ENCODE measurements around the gene PLEKHG1.

The PLEKHG1 gene

DNA sequence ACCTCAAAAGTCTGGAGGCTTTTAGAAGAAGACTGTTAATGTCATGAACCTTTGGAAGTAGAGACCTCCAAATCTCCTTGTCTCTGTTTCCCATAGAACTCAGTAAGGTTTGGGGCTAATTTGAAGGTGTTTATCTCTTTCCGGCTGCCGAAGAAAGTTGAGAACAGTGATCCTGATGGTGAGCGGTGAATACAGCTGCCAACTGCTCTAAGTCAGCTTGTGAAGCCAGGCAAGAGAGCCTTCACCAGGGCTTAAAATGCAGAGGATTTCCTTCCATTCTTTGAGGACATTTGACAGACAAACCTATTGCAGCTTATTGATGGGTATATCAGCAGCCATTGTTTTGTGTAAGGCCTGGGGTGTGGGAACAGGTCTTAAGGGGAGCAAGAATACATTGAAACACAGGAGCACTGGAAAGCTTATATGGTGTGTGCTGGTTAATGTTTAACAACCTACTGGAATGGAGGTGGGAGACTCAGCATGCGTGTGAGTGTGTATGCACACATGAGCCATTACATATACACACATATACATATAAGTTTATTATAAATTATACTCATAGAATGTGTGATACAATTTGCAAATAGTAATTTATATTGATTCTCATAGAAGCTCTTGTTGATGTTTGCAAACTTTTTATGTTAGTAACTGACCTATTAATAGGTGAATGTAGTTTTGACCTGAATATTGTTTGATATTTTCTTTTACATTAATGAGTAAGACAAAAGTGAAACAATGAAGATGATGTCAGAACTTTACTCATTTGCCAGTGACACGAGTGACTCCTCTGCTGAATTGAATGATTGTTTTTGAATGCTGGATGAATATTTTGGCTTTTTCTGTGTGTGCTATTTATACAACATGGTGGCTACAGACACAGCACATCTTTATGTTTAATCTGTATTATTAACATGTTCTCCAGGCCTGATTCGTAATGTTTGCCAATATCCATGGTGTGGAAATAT lies 18.1 kb downstream of the PLEKHG1 start:
- DNase-seq (ENCODE audit: low read depth in 3 of 3, low spot score in 1 of 3) = no peak

DNA sequence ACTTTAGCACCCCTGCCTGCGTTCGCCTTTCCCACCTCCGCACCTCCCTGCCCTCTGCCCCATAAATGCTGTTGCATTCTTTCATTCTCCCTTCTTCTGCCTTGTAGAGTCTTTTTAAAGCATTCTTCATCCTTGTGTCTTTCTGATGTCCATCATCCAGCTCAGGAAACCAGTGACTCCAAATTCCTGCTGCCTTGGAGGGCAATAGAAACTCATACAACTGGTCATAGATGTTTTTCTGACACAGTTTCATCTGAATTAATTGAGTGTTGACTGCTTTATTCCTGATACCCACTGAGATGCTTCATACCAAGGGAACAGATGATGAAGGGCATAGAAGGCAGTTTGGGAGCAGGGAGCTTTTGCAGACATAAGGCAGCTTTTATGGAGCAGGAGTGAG lies 19.6 kb downstream of the PLEKHG1 start:
- no peak for DNase-seq (ENCODE audit: low read depth in 3 of 3, low spot score in 1 of 3)

DNA sequence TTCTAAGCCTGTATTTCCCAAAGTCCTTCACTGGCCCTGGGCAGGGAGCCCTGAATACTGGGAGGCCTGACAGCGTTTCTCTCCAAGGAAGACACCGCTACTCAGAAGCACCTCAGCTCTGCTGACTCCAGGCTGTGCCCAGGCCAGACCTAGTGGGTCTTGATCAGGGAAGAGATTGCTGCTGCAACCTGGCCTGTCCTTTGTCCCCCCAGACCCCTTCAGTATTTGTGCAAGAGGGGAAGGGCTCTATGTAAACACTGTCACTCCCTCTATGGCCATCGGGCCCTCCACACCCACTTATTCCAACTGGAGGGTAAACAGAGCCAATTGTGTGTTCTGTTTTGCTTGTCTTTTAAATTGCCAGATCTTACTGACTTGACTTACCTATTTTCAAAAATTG lies 20.6 kb downstream of the PLEKHG1 start:
- DNase-seq (ENCODE audit: low read depth in 3 of 3, low spot score in 1 of 3) = no peak

DNA sequence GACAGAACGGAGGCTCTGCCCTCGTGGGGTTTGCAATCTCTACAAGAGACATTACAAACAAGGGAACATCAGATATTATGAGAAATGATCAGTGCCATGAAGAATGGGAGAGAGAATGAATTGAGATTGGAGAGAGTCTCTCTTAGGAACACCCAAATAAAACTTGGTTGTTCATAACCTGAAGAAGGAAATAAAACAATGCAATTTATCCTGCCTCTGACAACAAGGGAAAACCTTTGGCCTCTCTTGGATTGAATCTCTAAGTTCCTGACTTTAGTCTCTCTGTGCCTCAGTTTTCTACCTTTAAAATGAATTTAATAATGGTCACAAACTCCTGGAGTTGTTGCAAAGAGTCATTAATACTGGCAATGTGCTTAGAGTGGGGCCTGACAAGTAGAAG lies 21.1 kb downstream of the PLEKHG1 start:
- no peak for DNase-seq (ENCODE audit: low read depth in 3 of 3, low spot score in 1 of 3)

DNA sequence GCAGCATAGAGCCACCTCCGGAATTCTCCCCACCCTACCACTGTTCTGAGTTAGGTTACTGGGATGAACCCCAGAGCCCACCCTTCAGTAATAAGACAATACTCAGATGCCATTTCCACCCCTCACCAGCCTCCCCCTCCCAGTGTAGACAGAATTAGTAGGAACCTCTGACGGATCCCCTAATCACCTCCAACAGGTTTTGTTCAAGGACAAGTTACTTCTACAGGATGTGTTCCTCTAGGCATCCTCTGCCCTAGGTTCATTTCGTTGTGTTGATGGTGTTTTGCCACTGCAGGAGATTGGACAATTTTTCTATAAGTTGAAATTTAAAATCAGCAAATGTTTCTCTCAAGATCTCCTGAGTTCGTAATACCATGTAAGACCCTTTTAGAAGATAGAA lies 22.8 kb downstream of the PLEKHG1 start:
- no peak for DNase-seq (ENCODE audit: low read depth in 3 of 3, low spot score in 1 of 3)

DNA sequence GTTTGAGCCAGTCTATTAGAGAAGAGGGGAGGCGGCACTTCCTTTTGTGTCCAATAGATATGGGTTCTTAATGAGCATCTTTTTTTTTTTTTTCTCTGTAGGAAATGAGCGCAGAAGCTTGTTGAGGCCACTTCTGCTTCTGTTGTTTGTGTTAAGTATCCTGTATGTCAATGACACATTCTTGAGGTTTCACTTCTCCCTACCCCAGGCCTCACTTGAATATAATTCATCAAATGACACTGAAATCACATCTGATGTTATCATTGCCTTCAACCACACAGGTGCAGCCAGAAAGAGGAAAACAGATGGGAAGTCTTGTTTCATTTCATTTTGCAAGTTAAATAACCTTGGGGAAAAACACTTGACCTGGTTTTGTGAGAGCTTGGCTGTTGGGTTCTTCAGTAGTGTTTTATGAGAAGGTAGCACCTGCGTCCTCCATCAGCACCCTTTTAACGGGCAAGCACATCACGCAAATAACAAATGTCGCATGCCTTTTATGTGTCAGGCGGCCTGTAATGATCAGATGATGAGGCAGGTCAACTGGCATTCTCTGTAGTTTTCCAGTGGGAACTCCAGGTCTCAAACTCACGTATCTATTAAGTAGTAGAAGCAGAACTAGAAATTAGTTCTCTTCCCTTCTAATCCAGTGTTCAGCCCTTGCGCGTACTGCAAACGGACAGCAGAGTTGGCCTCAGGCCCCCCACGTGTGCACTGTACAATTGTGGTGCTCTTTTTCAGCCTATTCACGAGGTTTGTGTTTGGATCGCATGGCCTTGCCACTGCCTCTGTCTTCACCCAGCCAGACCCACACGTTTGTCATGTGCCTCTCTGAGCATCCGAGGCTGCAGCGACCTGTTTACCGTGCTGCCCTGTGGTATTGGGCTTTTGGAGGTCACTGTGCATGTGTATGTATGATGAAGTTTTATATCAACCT lies 23.5 kb downstream of the PLEKHG1 start:
- DNase-seq (ENCODE audit: low read depth in 3 of 3, low spot score in 1 of 3) = no peak

DNA sequence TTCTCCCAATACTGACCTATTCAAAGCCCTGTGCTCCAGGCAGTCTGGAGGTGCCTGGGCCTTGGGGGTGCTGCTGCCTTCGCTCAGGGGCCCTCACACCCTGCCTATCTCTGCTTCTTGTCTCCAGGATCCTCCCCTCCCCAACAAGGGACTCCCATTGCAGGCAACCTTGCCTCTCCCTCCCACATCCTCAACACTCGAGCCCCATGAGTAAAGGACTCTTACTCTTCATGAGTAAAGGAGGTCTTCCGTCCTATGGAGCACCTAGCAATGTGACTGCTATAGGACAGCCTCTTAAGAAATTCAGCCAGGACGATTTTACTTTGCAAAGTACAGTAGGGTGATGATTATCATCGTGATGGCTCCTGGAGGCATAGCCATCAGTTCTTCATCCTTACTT lies 24.5 kb downstream of the PLEKHG1 start:
- no peak for DNase-seq (ENCODE audit: low read depth in 3 of 3, low spot score in 1 of 3)

DNA sequence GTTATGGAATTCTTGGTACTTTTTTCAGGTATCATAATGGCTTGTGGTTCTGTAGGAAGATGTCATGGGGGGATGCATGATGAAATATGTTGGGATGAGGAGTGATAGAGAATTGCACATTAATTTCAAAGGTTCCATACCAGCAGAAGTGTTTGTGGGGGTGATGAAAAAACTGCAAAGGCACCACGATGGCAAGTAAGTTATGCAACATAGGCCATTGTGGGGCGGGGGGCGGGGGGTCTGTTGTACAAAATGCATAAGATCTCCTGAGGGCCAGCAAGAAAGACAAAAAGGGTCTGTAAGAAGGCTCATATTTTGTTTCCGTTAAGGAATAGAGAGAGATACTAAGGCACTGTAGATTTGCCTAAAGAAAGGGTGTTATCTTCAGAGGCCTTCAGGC lies 26.2 kb downstream of the PLEKHG1 start:
- DNase-seq (ENCODE audit: low read depth in 3 of 3, low spot score in 1 of 3) = no peak

DNA sequence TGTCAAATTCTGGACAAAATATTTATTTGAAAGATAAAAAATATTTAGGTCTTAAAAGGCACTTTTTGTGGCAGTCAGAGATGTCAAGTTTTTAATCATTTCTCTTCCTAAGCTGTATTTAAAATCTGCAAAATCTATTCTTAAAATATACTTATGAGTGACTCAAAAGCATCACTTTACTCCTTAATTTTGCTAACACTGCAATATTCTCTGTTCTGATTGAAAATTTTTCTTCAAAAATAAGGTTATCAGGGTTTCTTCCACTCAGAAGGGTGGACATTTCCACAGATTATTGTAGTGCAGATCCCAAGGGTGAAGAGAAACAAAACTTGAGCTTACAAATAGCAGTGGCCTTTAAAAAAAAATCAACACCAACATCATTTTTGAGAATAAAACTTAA lies 27.5 kb downstream of the PLEKHG1 start:
- no peak for DNase-seq (ENCODE audit: low read depth in 3 of 3, low spot score in 1 of 3)

DNA sequence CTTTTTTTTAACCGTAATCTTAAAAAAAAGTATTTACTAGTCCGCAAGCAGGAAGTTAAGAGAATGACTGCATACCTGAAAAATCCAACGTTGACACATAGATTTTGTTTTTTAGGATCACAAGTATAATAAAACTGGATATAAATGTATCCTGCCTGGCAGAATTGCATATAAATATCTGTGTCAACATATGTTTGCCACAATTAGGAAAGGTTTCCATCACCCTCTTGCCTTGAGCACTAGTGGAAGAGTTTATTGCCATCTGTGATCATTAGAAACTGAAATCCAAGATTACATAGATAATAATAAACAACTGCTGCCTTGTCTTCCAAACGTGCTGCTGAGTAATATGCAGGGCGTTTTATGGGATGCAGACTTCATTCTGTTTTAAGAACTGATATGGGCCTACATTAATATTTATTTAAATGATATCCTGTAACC lies 27.9 kb downstream of the PLEKHG1 start:
- no peak for DNase-seq (ENCODE audit: low read depth in 3 of 3, low spot score in 1 of 3)

DNA sequence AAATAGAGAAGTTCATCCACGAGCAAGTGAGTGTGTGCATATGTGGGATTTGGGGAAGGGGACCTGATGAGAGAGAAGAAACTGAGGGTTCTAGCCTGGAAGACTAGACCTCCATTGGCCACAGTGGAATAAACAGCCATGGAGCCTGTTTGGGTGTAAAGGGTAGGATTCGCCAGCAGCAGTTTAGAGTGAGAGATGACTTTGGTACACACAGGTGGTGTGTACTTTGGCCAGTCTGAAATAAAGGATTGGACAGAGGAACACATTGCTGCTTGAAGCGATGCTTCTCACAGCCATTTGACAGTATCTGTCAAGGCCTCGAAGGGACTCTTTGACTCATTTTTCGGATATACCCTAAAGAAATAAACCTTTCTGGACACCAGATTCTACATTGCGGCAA lies 29.2 kb downstream of the PLEKHG1 start:
- no peak for DNase-seq (ENCODE audit: low read depth in 3 of 3, low spot score in 1 of 3)

DNA sequence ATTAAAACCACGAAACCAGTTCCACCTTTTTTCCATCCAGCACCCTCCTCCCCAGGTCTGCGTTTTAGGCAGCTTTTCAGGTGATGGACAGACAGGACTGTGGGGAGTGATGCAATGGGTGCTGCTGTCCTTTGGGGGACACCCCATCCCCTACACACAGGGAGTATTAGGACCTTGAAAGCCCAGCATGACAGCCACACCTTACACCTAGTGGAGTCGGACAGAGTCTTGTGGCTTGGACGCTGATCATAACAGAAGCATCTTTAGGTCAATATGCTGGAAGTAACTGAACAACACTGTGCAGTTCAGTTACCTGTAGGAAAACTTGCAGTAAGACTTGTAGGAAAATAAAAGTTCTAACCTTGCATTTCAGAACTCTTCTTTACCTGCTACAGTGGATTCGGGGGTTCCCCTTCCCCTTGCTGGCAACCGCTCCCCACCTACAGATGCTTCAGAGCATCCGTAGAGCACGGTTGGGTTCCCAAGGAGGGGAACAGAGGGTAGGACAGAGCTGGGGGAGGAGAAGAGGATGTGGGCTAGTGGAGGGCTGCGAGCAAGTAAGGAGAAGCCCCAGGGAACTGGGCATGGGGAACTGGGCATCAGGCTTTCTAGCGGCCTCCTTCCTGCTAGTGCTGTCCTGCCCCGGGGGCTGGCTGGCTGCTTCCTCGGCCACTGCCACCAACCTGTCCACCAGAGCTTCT lies 31.7 kb downstream of the PLEKHG1 start:
- DNase-seq (ENCODE audit: low read depth in 3 of 3, low spot score in 1 of 3) = no peak

DNA sequence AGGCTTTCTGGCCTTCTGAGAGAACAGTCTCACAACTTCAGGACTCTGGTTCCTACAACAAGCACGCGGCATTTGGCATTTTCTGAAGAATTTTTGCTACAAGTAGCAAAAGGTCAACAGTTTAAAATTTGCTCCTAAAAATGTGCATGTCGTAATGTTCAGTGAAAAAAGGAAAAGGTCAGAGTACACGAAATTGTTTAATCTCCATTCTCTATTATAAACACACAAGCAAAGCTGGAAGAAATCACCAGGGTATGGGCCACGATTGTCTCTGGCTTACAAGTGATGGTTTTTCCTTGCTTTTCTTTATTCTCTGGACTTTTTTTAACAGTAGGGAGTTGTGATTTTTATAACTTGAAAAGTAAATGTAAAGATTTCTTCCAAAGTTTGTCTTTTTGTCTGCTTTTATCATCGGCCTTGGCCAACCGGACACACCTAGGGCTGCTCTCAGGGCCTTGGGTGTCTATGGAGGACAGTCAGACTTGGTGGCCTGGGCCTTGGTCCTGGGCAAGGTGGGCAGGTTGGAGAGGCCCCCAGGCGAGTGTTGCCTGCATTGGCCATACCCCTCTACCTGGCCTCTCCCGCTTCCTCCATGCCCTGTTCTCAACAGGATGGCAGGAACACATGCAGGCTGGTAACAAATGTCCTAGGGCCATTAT lies 32.4 kb downstream of the PLEKHG1 start:
- DNase-seq (ENCODE audit: low read depth in 3 of 3, low spot score in 1 of 3) = no peak

DNA sequence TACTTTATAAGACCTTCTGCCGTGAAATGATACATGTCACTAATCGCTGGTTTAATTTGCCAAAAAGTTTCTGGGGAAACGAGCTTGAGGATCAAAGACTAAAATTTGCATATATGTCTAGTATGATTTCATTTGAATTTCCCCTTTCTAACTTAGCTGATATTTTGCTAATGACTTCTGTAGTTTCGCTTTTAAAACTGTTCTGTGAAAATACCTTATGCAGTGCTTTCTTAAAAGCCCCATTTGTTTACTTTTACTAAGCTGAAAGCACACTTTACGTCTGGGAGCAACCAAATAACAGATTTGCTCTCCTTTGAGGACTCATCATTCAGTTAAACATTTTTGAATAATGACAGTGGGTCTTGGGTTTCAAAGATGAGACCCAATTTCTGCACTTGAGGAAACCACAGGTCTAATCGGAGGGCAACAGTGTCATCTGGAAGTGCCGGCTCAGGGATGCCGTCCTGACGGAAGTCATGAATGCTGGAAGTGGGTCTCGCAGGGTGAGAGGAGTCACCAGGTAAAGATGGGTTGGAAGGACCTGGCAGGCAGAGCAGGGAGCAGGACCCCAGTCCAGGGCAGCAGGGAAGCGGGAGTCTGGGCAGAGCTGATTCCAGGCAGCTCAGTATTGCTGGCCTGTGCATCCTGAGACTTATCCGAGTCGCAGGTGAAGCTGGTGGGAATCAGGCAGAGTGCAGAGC lies 33.2 kb downstream of the PLEKHG1 start:
- no peak for DNase-seq (ENCODE audit: low read depth in 3 of 3, low spot score in 1 of 3)

DNA sequence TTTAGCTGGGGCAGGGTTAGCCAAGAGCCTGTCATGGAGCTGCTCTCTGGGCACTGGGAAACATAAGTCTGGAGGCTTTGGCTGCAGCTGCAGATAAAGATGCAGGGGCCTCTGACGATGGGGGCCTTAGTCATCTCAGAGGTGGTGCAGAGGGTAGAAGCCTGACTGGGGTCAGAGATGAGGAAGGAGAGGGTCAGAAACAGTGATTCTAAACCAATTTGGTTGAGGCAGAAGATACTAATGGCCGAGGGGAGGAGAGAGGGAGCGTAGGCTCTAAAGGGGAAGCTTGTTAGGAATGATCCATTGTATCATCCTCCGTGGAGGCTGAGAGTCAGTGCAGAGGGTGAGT lies 33.8 kb downstream of the PLEKHG1 start:
- DNase-seq (ENCODE audit: low read depth in 3 of 3, low spot score in 1 of 3) = no peak

DNA sequence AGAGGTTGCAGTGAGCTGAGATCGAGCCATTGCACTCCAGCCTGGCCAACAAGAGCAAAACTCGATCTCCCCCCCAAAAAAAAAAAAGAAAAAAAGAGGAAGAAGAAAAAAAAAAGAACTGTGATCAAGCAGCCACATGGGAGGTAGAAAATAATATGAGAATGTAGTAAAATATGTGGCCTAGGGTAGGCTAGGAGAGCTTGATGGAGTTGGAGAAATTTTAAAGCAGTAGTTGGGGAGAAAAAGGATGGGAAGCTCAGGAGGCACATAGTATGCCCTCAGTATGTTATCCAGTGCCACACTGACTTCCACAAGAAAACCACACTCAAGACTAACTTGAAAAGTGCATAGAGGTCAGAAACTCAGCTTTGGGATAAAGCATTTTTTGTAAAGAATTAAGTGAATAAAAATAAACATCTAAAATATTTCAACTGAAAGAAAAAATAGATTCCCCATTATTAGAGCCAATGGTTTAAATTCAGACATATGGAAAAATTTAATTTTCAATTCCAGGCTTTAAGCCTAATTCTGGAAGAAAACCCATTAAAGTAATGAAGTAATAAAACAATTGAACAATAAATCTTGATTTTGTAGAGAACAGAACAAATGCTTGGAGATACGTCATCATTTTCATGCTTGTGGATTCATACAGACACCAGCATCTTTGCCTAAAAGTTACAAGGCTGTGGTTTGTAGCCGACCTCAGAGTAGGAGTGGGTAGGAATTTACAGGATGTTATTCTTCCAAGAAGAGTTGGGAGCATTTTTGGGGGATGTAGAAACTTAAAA lies 34.7 kb downstream of the PLEKHG1 start:
- DNase-seq (ENCODE audit: low read depth in 3 of 3, low spot score in 1 of 3) = no peak

DNA sequence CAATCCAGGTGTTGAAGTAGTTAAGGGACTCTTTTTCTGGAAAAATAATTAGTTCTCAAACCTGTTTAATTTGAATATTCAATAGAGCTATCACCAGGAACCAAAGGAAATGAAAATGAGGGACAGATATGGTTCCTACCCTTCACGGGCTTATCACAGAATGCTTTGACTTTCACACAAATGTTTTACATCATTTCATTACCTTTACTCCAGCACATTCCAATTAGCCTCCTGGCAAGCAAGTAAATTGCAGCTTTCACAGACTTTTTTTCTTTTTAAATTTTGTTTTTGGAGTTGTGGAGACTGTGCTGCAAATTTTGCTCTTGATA lies 35.2 kb downstream of the PLEKHG1 start:
- no peak for DNase-seq (ENCODE audit: low read depth in 3 of 3, low spot score in 1 of 3)

DNA sequence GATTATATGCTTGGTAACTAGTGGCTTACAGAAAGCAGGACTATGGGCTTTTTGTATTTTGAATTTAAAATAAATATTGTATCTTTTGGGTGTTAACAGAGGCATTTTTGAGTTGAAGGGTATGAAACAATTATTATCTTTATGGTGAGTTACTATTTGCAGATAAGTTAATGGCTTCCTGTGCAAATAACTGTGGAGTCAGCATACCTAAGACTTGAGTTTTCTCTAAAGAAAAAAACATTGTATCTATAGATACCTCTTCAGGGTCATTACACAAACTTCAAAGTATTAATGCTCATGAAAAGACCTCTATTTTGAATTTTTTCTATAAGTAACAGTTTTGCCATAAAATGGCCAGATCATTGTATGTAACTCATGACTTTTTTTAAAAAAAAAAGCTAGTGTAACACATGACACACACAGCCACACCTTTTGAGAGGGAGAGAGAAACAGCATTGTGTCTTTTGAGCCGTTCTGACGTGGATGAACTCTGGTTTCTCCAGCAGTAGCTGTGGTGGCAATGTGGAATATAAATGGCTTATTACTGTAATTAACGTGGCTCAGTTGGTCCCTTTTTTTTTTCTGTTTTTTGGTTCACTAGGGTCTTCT lies 36.3 kb downstream of the PLEKHG1 start:
- DNase-seq (ENCODE audit: low read depth in 3 of 3, low spot score in 1 of 3) = no peak

DNA sequence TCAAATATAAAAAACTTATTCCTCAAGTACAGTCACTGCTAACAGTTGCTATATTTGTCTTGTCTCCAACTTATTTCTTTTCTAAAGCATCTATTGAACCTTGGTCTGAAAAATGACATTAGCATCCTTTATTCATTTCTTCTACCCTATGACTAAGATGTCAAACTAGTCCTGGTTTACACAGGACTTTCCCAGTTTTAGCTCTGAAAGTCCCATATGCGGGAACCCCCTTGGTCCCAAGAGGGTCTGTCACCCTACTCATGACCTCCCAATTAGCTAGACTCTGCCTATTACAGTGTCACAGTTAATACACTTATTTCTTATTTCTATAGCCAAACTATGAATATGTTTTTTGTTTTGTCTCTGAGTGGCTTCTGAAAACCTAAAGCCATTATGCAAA lies 37.1 kb downstream of the PLEKHG1 start:
- DNase-seq (ENCODE audit: low read depth in 3 of 3, low spot score in 1 of 3) = no peak

All from stimulated activated CD4-positive, alpha-beta T cell treated with anti-CD3 and anti-CD28 coated beads, TNF-alpha, amount 100 ng/mL, for 1 hour (primary cell).